IPS-18c (cell line): ENCODE results near the gene CPN1.

ENCODE experiments used
- H3K4me3 ChIP-seq: 2 replicates; pipeline ENCODE4 v1.7.0; 2013; ENCODE audit warnings: low read depth, mild to moderate bottlenecking, low read length, moderate library complexity; ENCODE audit not compliant: insufficient read depth
- H3K9me3 ChIP-seq: one replicate; pipeline ENCODE4 v1.6.1; 2013; ENCODE audit warnings: mild to moderate bottlenecking, low read length, moderate library complexity; ENCODE audit not compliant: control insufficient read depth, insufficient read depth

The CPN1 gene

GRCh38 chr10:99993701-99994689, 87.7 kb downstream of the CPN1 start:
- no peak overlapping the region for H3K4me3 ChIP-seq

More at GRCh38 chr10:99993701-99994689, 87.7 kb downstream of the CPN1 start:
- no peaks in the 10 kb centered on the region for H3K9me3 ChIP-seq
